ENCODE measurements around the gene ZC3H18. TPM values are rescaled to one million over a fixed set of nuclear protein-coding genes. Genes with fewer than 3 reads are reported as not detected.
A peak's percentile ranks its signal among the peaks of the same experiment; 100 is the strongest.
"Not testable (repeated sequence)": the region's sequence is repeated elsewhere in the genome, so short reads cannot be mapped to it uniquely, and the experiment has no call there.

ZC3H18 gene
- total and polyA plus RNA-seq, 4 donors = 12.4 to 38.5 (median 28.5) TPM

DNA sequence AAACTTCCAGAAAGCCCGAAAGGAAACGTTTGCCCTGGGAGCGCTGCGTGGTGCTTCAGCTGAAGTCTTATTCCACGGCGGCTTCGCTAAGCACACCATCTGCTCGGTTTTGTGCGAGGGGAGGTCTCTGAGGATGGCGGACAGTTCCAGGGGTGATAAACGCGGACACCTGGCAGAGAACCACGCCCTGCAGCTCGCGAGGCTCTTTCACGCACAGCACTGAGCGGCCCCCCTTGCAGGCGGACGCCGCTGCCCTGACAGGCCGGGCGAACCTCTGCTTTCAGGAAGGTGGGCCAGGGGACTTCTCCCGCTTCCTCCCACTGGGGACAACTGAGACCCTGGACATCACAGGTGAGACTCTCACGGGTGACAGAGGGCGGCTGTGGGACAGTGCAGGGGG is 89.0 kb downstream of the ZC3H18 start:
- 93 to 94% methylated on average over 25 of the region's 25 CpGs for WGBS, 2 donors
- Histone ChIP-seq H3K4me3 (ENCODE audit: low read length in 2 of 2) (no peak overlapping the region), H3K4me1 (ENCODE audit: control insufficient read depth in 1 of 2, insufficient read depth in 2 of 2, low read length in 2 of 2) (no peaks in the 10 kb centered on the region), H3K27me3 (ENCODE audit: control insufficient read depth in 1 of 2, insufficient read depth in 2 of 2, low read length in 1 of 2) (no peaks in the 10 kb centered on the region), H3K9me3 (ENCODE audit: control insufficient read depth, low read length) (no peaks in the 10 kb centered on the region), H3K27ac (ENCODE audit: low read depth in 1 of 2, low read length in 2 of 2) (no peak overlapping the region), H3K36me3 (ENCODE audit: control insufficient read depth in 1 of 2, insufficient read depth in 2 of 2, low read length in 1 of 2) (peaks cover 0 to 2% of the 10 kb centered on the region in 2 donors)
- ATAC-seq (ENCODE audit: low FRiP score) = no peak
- intact Hi-C loops (cut with DNase I) = no loop called here
- DNase-seq = peak in 1 of 2 donors; percentile 42

DNA sequence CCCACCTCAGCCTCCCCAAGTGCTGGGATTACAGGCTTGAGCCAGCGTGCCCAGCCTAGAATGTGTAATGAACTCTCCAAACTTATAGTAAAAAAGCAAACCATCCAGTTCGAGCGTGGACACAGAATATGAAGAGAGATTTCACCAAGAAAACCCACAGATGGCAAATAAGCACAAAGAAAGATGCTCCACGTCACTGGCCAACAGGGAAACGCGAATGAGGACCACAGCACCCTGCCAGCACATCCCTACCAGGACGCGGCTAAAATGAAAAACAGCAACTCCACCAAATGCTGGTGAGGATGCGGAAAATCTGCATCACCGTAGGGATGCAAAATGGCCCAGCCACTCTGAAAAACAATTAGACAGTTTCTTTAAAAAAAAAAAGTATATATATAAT is 91.3 kb downstream of the ZC3H18 start:
- no peak for DNase-seq
- no peaks in the 10 kb centered on the region for H3K9me3 ChIP-seq (ENCODE audit: control insufficient read depth, low read length)
- intact Hi-C loops (cut with DNase I) = loop anchor here in 1 of 2 donors (5.0 kb wide), 1 partner anchor 46 kb away; the partner anchor contains the start of genes CTU2 and RNF166
- H3K4me3 ChIP-seq (ENCODE audit: low read length in 2 of 2) = no peak overlapping the region
- no peaks in the 10 kb centered on the region for H3K27me3 ChIP-seq (ENCODE audit: control insufficient read depth in 1 of 2, insufficient read depth in 2 of 2, low read length in 1 of 2)
- no peaks in the 10 kb centered on the region for H3K36me3 ChIP-seq (ENCODE audit: control insufficient read depth in 1 of 2, insufficient read depth in 2 of 2, low read length in 1 of 2)
- ATAC-seq (ENCODE audit: low FRiP score) = no peak
- 83 to 84% methylated on average over 10 of the region's 10 CpGs for WGBS, 2 donors
- no peak overlapping the region for H3K27ac ChIP-seq (ENCODE audit: low read depth in 1 of 2, low read length in 2 of 2)
- H3K4me1 ChIP-seq (ENCODE audit: control insufficient read depth in 1 of 2, insufficient read depth in 2 of 2, low read length in 2 of 2) = no peaks in the 10 kb centered on the region

DNA sequence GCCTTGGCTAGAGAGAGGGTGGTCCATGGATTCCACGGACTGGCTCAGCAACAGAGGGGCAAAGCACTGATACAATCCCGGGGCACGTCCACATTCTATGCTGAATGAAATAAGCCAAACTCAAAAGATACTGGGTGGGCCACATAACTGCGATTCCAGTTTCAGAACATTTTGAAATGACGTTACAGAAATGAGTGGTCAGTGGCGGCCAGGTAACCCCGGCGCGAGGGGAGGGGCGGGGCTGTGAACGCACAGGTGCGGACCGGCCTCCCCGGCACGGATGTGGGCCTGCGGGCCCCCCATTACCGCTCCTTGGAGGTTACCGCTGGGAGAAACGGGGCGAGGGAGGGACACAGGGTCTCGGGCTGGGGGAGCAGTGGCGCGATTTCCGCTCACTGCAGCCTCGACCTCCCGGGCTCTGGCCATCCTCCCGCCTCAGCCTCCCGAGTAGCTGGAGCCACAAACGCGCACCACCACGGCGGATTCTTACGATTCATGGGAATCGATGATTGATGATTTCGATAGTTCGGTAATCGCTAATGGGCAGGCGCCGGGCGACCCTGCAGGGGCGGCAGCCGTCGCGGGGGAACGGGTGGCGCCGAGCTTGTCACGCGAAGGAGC is 92.1 kb downstream of the ZC3H18 start:
- Histone ChIP-seq H3K27me3 (ENCODE audit: control insufficient read depth in 1 of 2, insufficient read depth in 2 of 2, low read length in 1 of 2) (no peaks in the 10 kb centered on the region), H3K27ac (ENCODE audit: low read depth in 1 of 2, low read length in 2 of 2) (no peak overlapping the region), H3K4me3 (ENCODE audit: low read length in 2 of 2) (peak overlapping the region; percentile 52 to 80), H3K4me1 (ENCODE audit: control insufficient read depth in 1 of 2, insufficient read depth in 2 of 2, low read length in 2 of 2) (no peaks in the 10 kb centered on the region), H3K36me3 (ENCODE audit: control insufficient read depth in 1 of 2, insufficient read depth in 2 of 2, low read length in 1 of 2) (no peaks in the 10 kb centered on the region), H3K9me3 (ENCODE audit: control insufficient read depth, low read length) (no peaks in the 10 kb centered on the region)
- DNase-seq = peak; percentile 40 to 75
- intact Hi-C loops (cut with DNase I) = loop anchor here in 1 of 2 donors (5.0 kb wide), 1 partner anchor 45 kb away; the partner anchor contains the start of genes CTU2 and RNF166
- no peak for ATAC-seq (ENCODE audit: low FRiP score)
- 1% methylated on average over 46 to 49 of the region's 49 CpGs for WGBS, 2 donors

DNA sequence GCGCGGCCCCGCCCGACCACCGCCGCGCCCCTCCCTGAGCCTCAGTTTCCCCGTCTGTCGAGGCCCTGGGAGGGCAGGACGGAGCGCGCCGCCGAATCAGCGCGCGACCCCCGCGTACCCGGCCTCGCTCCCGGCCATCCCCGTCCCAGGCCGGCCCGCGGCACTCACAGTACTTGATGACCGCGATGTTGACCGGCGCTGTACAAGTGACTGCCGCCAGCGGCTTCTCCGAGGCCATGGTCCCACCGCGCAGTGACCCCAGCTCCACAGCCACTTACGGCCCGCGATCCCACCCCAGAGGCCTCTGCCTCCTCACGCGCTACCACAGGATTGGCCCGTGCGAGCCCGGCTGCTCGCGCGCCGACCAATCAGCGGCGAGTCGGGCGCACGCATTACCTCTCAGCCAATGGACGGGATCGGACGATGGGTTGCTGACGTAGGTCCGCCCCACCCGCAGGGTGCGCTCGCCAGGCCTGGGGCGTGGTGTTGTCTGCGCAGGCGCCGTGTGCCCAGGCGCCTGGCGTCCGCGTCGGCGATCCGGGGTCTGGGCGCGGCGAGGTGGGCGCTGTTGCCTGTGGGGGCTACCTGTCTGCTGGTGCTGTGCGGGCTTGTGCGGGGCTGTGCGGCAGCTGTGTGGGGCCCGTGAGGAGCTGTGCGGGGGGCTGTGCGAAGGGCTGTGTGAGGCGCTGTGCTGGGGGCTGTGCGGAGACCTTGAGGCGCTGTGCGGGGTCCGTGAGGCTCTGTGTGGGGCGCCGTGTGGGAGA is 92.8 kb downstream of the ZC3H18 start, which contains the start of gene MVD:
Gene MVD (minus strand): TSS at position 249 of the 764 bp plus-strand sequence. CDS start 11 bp downstream, at position 238.
- ATAC-seq (ENCODE audit: low FRiP score) (peak; percentile 98), DNase-seq (peak; percentile 98)
- intact Hi-C loops (cut with DNase I) = loop anchor here in 1 of 2 donors (5.0 kb wide), 1 partner anchor 44 kb away; the partner anchor contains the start of genes CTU2 and RNF166
- Histone ChIP-seq H3K27ac (ENCODE audit: low read depth in 1 of 2, low read length in 2 of 2) (no peak within 1 kb of the TSS), H3K27me3 (ENCODE audit: control insufficient read depth in 1 of 2, insufficient read depth in 2 of 2, low read length in 1 of 2) (no peaks in the 10 kb centered on the region), H3K36me3 (ENCODE audit: control insufficient read depth in 1 of 2, insufficient read depth in 2 of 2, low read length in 1 of 2) (no peaks in the 10 kb centered on the region), H3K4me1 (ENCODE audit: control insufficient read depth in 1 of 2, insufficient read depth in 2 of 2, low read length in 2 of 2) (no peaks in the 10 kb centered on the region), H3K4me3 (ENCODE audit: low read length in 2 of 2) (peak within 1 kb of the TSS; percentile 52 to 80), H3K9me3 (ENCODE audit: control insufficient read depth, low read length) (no peaks in the 10 kb centered on the region)
- WGBS, 2 donors = 0 to 1% methylated on average over 69 to 88 of the region's 88 CpGs

DNA sequence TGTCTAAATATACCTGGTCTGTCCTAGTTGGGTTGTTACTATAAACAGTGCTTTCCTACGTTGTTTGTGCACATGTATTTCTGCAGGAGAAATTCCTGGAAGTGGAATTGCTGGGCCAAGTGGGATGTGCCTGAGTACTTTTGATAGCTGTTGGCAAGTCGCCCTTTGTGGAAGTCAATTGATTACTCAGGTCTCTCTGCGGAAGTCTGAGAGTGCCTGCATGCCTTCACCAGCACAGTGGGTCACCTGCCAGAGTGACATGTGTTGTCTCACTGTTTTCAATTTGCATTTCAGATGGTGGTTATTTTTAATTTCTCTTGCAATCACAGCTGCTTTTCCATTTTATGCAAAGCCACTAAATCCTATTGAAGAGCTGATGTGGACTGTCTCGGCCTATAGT is 94.9 kb downstream of the ZC3H18 start:
- H3K36me3 ChIP-seq (ENCODE audit: control insufficient read depth in 1 of 2, insufficient read depth in 2 of 2, low read length in 1 of 2) = no peaks in the 10 kb centered on the region
- H3K27ac ChIP-seq (ENCODE audit: low read depth in 1 of 2, low read length in 2 of 2) = no peak overlapping the region
- intact Hi-C loops (cut with DNase I) = no loop called here
- H3K27me3 ChIP-seq (ENCODE audit: control insufficient read depth in 1 of 2, insufficient read depth in 2 of 2, low read length in 1 of 2) = no peaks in the 10 kb centered on the region
- no peaks in the 10 kb centered on the region for H3K4me1 ChIP-seq (ENCODE audit: control insufficient read depth in 1 of 2, insufficient read depth in 2 of 2, low read length in 2 of 2)
- 85 to 90% methylated on average over 4 of the region's 4 CpGs for WGBS, 2 donors
- no peak for DNase-seq
- no peaks in the 10 kb centered on the region for H3K9me3 ChIP-seq (ENCODE audit: control insufficient read depth, low read length)
- ATAC-seq (ENCODE audit: low FRiP score) = no peak
- H3K4me3 ChIP-seq (ENCODE audit: low read length in 2 of 2) = no peak overlapping the region

DNA sequence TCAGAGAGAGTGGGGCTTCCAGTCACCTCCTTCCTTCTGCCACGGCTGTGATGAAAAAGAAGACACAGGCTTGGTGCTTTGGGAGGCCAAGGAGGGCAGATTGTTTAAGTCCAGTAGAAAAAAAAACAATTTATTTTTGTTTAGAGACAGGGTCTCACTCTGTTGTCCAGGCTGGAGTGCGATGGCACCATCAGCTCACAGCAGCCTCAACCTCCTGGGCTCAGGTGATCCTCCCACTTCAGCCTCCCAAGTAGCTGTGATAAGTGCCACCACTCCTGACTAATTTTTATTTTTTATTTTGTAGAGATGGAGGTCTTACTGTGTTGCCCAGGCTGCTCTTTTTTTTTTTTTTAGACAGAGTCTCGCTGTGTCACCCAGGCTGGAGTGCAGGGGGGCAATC is 95.4 kb downstream of the ZC3H18 start:
- H3K27ac ChIP-seq (ENCODE audit: low read depth in 1 of 2, low read length in 2 of 2) = no peak overlapping the region
- no peaks in the 10 kb centered on the region for H3K36me3 ChIP-seq (ENCODE audit: control insufficient read depth in 1 of 2, insufficient read depth in 2 of 2, low read length in 1 of 2)
- intact Hi-C loops (cut with DNase I) = no loop called here
- DNase-seq (no peak), ATAC-seq (ENCODE audit: low FRiP score) (no peak)
- H3K4me3 ChIP-seq (ENCODE audit: low read length in 2 of 2) = no peak overlapping the region
- no peaks in the 10 kb centered on the region for H3K27me3 ChIP-seq (ENCODE audit: control insufficient read depth in 1 of 2, insufficient read depth in 2 of 2, low read length in 1 of 2)
- WGBS, 2 donors = 97 to 98% methylated on average over 3 of the region's 3 CpGs
- H3K4me1 ChIP-seq (ENCODE audit: control insufficient read depth in 1 of 2, insufficient read depth in 2 of 2, low read length in 2 of 2) = no peaks in the 10 kb centered on the region
- H3K9me3 ChIP-seq (ENCODE audit: control insufficient read depth, low read length) = no peaks in the 10 kb centered on the region

DNA sequence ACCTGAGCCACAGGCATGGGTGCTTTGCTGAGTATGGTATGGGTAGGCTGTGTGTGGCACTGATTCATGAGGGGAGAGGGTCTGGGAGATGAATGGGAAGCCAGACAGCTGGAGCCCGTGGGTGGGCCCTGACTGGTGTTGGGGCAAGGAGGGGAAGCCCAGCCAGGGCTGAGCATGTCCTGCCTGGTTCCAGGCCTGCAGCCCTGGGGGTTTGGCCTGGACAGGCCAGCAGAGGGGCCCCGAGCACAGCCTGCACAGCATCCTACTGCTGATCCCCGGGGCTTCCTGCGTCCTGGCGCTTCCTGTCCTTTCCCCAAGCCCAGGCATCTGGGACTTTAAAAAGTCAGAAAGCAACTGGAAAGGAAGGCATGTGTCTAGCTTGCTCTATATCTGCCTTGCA is 97.3 kb downstream of the ZC3H18 start:
- no peak for DNase-seq
- Histone ChIP-seq H3K9me3 (ENCODE audit: control insufficient read depth, low read length) (no peaks in the 10 kb centered on the region), H3K36me3 (ENCODE audit: control insufficient read depth in 1 of 2, insufficient read depth in 2 of 2, low read length in 1 of 2) (no peaks in the 10 kb centered on the region), H3K4me3 (ENCODE audit: low read length in 2 of 2) (no peak overlapping the region), H3K27ac (ENCODE audit: low read depth in 1 of 2, low read length in 2 of 2) (no peak overlapping the region), H3K27me3 (ENCODE audit: control insufficient read depth in 1 of 2, insufficient read depth in 2 of 2, low read length in 1 of 2) (no peaks in the 10 kb centered on the region), H3K4me1 (ENCODE audit: control insufficient read depth in 1 of 2, insufficient read depth in 2 of 2, low read length in 2 of 2) (no peaks in the 10 kb centered on the region)
- WGBS, 2 donors = 66 to 71% methylated on average over 5 of the region's 5 CpGs
- intact Hi-C loops (cut with DNase I) = no loop called here
- ATAC-seq (ENCODE audit: low FRiP score) = no peak

DNA sequence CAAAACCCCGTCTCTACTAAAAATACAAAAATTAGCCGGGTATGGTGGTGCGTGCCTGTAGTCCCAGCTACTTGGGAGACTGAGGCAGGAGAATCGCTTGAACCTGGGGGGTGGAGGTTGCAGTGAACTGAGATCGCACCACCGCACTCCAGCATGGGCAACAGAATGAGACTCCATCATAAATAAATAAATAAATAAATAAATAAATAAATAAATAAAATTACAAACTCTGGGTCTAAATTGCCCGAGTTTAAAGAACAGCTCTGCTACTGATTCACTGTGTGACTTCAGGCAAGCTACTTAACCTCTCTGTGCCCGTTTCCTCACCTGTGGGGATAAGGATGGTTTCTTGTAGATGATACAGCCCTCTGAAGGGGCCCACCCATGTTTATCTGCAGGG is 99.3 kb downstream of the ZC3H18 start:
- WGBS, 2 donors = 93 to 94% methylated on average over 8 of the region's 8 CpGs
- H3K4me3 ChIP-seq (ENCODE audit: low read length in 2 of 2); intact Hi-C loops (cut with DNase I); ATAC-seq (ENCODE audit: low FRiP score); H3K4me1 ChIP-seq (ENCODE audit: control insufficient read depth in 1 of 2, insufficient read depth in 2 of 2, low read length in 2 of 2); H3K27me3 ChIP-seq (ENCODE audit: control insufficient read depth in 1 of 2, insufficient read depth in 2 of 2, low read length in 1 of 2); H3K36me3 ChIP-seq (ENCODE audit: control insufficient read depth in 1 of 2, insufficient read depth in 2 of 2, low read length in 1 of 2); H3K9me3 ChIP-seq (ENCODE audit: control insufficient read depth, low read length); H3K27ac ChIP-seq (ENCODE audit: low read depth in 1 of 2, low read length in 2 of 2); DNase-seq: not testable (repeated sequence)

DNA sequence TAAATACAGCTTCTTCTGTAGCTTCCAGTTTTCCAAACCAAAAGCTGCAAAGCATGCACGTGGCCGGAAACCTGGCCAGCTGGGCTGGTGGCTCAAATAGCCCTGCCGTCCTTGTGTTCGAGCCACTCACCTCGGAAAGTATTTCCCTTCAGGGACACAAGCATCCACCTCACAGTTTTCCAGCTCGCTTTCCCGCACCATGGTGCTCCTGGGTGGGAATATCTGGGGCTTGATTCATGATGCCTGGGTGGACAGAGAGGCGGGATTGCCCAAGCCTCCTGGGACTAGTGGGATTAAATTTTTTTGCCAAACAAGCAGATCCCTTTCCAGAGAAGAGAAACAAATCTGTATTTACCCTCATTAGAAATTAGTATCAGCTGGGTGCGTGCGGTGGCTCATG is 99.8 kb downstream of the ZC3H18 start:
- no peaks in the 10 kb centered on the region for H3K36me3 ChIP-seq (ENCODE audit: control insufficient read depth in 1 of 2, insufficient read depth in 2 of 2, low read length in 1 of 2)
- DNase-seq (no peak), ATAC-seq (ENCODE audit: low FRiP score) (no peak)
- no peaks in the 10 kb centered on the region for H3K27me3 ChIP-seq (ENCODE audit: control insufficient read depth in 1 of 2, insufficient read depth in 2 of 2, low read length in 1 of 2)
- H3K4me3 ChIP-seq (ENCODE audit: low read length in 2 of 2) = no peak overlapping the region
- no peaks in the 10 kb centered on the region for H3K4me1 ChIP-seq (ENCODE audit: control insufficient read depth in 1 of 2, insufficient read depth in 2 of 2, low read length in 2 of 2)
- 73 to 74% methylated on average over 10 of the region's 10 CpGs for WGBS, 2 donors
- H3K27ac ChIP-seq (ENCODE audit: low read depth in 1 of 2, low read length in 2 of 2) = no peak overlapping the region
- no peaks in the 10 kb centered on the region for H3K9me3 ChIP-seq (ENCODE audit: control insufficient read depth, low read length)
- intact Hi-C loops (cut with DNase I) = no loop called here

Measured in aorta (tissue), 5 donors.